NT2/D1 (cell line): ENCODE data around the gene CD5L.

ENCODE experiments used
- DNase-seq: peaks from one replicate; pipeline ENCODE4 v3.0.0-alpha.2; 2011; ENCODE audit warnings: low read depth, low spot score
- H3K27me3 ChIP-seq: 2 replicates; pipeline ENCODE4 v1.6.0; 2011; ENCODE audit warnings: mild to moderate bottlenecking; ENCODE audit not compliant: insufficient read length, insufficient read depth
- H3K36me3 ChIP-seq: 2 replicates; pipeline ENCODE4 v1.6.1; 2011; ENCODE audit warnings: mild to moderate bottlenecking, low read length, mixed read lengths; ENCODE audit not compliant: insufficient read depth, insufficient read length
- H3K4me1 ChIP-seq: 2 replicates; pipeline ENCODE4 v1.5.1; 2011; ENCODE audit not compliant: insufficient read depth, insufficient read length
- H3K4me3 ChIP-seq: 2 replicates; pipeline ENCODE4 v1.5.1; 2011; ENCODE audit warnings: low read depth; ENCODE audit not compliant: insufficient read length
- H3K9ac ChIP-seq: 2 replicates; pipeline ENCODE4 v1.6.0; 2011; ENCODE audit warnings: low read depth; ENCODE audit not compliant: insufficient read length
- H3K9me3 ChIP-seq: 2 replicates; pipeline ENCODE4 v1.5.1; 2011; ENCODE audit warnings: mild to moderate bottlenecking, low read length; ENCODE audit not compliant: insufficient read depth
- SUZ12 ChIP-seq: IDR thresholded peaks from 2 replicates; pipeline ENCODE4 v1.6.1; 2011; ENCODE audit not compliant: insufficient read length, insufficient read depth; ENCODE audit errors: extremely low read depth
- YY1 ChIP-seq: IDR thresholded peaks from 2 replicates; pipeline ENCODE4 v1.6.1; 2011; ENCODE audit not compliant: insufficient read length, insufficient read depth
- ZNF274 ChIP-seq: IDR thresholded peaks from 2 replicates; pipeline ENCODE4 v1.6.1; 2011; ENCODE audit warnings: mild to moderate bottlenecking, low read depth, low read length

CD5L gene

GRCh38 chr1:157782931-157783330 lies 58.7 kb downstream of the CD5L start:
- Histone ChIP-seq H3K9ac (no peak overlapping the region), H3K4me1 (peaks cover 2% of the 10 kb centered on the region), H3K4me3 (no peak overlapping the region), H3K27me3 (no peaks in the 10 kb centered on the region), H3K36me3 (no peaks in the 10 kb centered on the region), H3K9me3 (no peaks in the 10 kb centered on the region)
- TF ChIP-seq YY1 = no peak
- no peak for TF ChIP-seq ZNF274
- no peak for TF ChIP-seq SUZ12
- no peak for DNase-seq

DNA sequence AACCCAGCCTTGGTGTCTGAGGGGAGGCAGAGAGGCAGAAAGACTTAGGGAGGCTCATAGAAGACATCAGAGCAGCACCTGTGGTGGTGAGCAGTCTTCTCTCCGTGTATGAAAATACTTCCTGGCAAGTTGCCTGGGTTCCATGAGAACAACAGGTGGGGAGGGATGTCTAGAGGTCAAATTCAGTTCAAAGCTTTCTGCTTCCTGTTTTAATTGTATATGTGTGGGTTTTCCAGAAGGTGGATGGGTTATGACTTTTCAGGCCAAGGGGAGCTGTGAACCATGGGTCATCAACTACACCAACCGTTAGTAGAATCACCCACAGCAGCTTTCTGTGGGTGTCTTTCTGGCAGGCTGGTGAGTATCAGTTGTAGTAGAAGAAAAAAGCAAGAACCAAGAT lies 60.6 kb downstream of the CD5L start:
- H3K9me3 ChIP-seq = no peaks in the 10 kb centered on the region
- no peak for DNase-seq
- H3K9ac ChIP-seq = no peak overlapping the region
- H3K36me3 ChIP-seq = no peaks in the 10 kb centered on the region
- H3K27me3 ChIP-seq = no peaks in the 10 kb centered on the region
- H3K4me1 ChIP-seq = peaks cover 2% of the 10 kb centered on the region
- no peak for TF ChIP-seq ZNF274
- no peak for TF ChIP-seq YY1
- no peak for TF ChIP-seq SUZ12
- H3K4me3 ChIP-seq = no peak overlapping the region
